K562 (cell line): ENCODE measurements around the gene HK2. TPM values are rescaled to one million over a fixed set of nuclear protein-coding genes. Genes with fewer than 3 reads are reported as not detected.

Experiments used
- ATAC-seq: fragments of 200-7000 bp; cut with Tn5 transposase; 3 replicates; pipeline ENCODE4 v1.9.1; 2020; ENCODE audit warnings: moderate library complexity
- BruUV-seq: library from RNA; stranded (reverse); fragments of 400-500 nt; replicated peaks from 2 replicates; lab custom pipeline; 2021; lab: Mats Ljungman, UMichigan
- CTCF ChIA-PET: fragments of 300-600 bp; formaldehyde crosslinking; extraction: SDS; loops from one replicate; lab custom pipeline; 2021; ENCODE audit warnings: low intra/inter-chr PET ratio; lab: Yijun Ruan, JAX
- POLR2A ChIA-PET: fragments of 300-600, 350-650 bp; sonication (Branson Sonifier 250); formaldehyde crosslinking; extraction: SDS; loops from one replicate; lab custom pipeline; 2021; ENCODE audit warnings: antibody characterized with exemption, inconsistent platforms; lab: Yijun Ruan, JAX
- DNase-seq, 4 experiments: peaks; one replicate each; pipeline versions ENCODE4 v3.0.0 to v3.0.0-alpha.2; 2011 to 2018; ENCODE audit warnings: low spot score in 3 of 4, mixed read lengths in 3 of 4; ENCODE audit errors: extremely low read depth in 1 of 4
- FAIRE-seq: peaks from 2 replicates; lab custom pipeline; 2011; peaks lifted over from hg19 to GRCh38; lab: Jason Lieb, UNC
- H2AFZ ChIP-seq: 2 replicates; pipeline ENCODE4 v1.6.0; 2011; ENCODE audit warnings: low read depth, low read length, control low read depth, inconsistent platforms
- H3K27ac ChIP-seq: fragments of 200-600 bp; 3 replicates; pipeline ENCODE4 v1.8.0; 2011; ENCODE audit warnings: low read depth, mild to moderate bottlenecking, control low read depth, inconsistent platforms, low read length, moderate library complexity, mixed read lengths; ENCODE audit errors: extremely low read depth
- H3K27me3 ChIP-seq, 2 experiments: fragments of 300-600 bp in 1 of 2; 2 replicates in 1 of 2; 3 replicates in 1 of 2; pipeline versions ENCODE4 v1.6.0 to v1.8.0; 2011; ENCODE audit warnings: inconsistent platforms in 2 of 2, low read length in 2 of 2, mild to moderate bottlenecking in 1 of 2, mixed read lengths in 1 of 2, moderate library complexity in 1 of 2; ENCODE audit not compliant: control insufficient read depth in 2 of 2, insufficient read depth in 2 of 2
- H3K36me3 ChIP-seq: fragments of 300-600 bp; 3 replicates; pipeline ENCODE4 v1.8.0; 2011; ENCODE audit warnings: mild to moderate bottlenecking, low read length, inconsistent platforms; ENCODE audit not compliant: control insufficient read depth, insufficient read depth
- H3K4me1 ChIP-seq, 2 experiments: fragments of 200-600 bp in 1 of 2; replicated peaks in 1 of 2; 2 replicates in 1 of 2; 3 replicates in 1 of 2; pipeline versions ENCODE4 v1.5.1 to v1.8.0; 2011; ENCODE audit warnings: inconsistent platforms in 2 of 2, low read length in 2 of 2, mild to moderate bottlenecking in 1 of 2, mixed read lengths in 1 of 2, moderate library complexity in 1 of 2; ENCODE audit not compliant: control insufficient read depth in 2 of 2, insufficient read depth in 2 of 2
- H3K4me2 ChIP-seq: 2 replicates; pipeline ENCODE4 v1.6.1; 2011; ENCODE audit warnings: low read length, control low read depth, inconsistent platforms, mixed read lengths; ENCODE audit not compliant: insufficient read depth
- H3K4me3 ChIP-seq: fragments of 200-600 bp; sonication (generic), shearing (Covaris generic); 2 replicates; pipeline ENCODE4 v1.5.1; 2016; ENCODE audit warnings: control low read depth, inconsistent platforms
- H3K79me2 ChIP-seq: fragments of 200-600 bp; 3 replicates; pipeline ENCODE4 v1.8.0; 2011; ENCODE audit warnings: low read length, inconsistent platforms; ENCODE audit not compliant: control insufficient read depth, insufficient read depth
- H3K9ac ChIP-seq, 2 experiments: 2 replicates each; pipeline versions ENCODE4 v1.6.0 to v1.6.1; 2011; ENCODE audit warnings: low read depth in 2 of 2, low read length in 2 of 2, control low read depth in 1 of 2, inconsistent platforms in 1 of 2, mild to moderate bottlenecking in 1 of 2, mixed read lengths in 1 of 2; ENCODE audit not compliant: insufficient read depth in 1 of 2
- H3K9me1 ChIP-seq: one replicate; pipeline ENCODE4 v1.6.0; 2011; ENCODE audit warnings: inconsistent platforms, mild to moderate bottlenecking, low read length, moderate library complexity; ENCODE audit not compliant: control insufficient read depth, insufficient read depth
- H3K9me3 ChIP-seq: replicated peaks from 2 replicates; pipeline ENCODE4 v1.5.1; 2011; ENCODE audit warnings: low read depth, low read length, inconsistent platforms; ENCODE audit not compliant: control insufficient read depth, insufficient read depth
- H4K20me1 ChIP-seq: replicated peaks from 2 replicates; pipeline ENCODE4 v1.6.1; 2011; ENCODE audit warnings: low read length, inconsistent platforms, mixed read lengths; ENCODE audit not compliant: control insufficient read depth, insufficient read depth
- ARID2 ChIP-seq: fragments of 450-650 bp; IDR thresholded peaks from 2 replicates; pipeline ENCODE4 v1.6.1; 2017; ENCODE audit warnings: antibody characterized with exemption, mild to moderate bottlenecking
- BRD4 ChIP-seq: fragments of 200-600 bp; sonication (generic); IDR thresholded peaks from 2 replicates; pipeline ENCODE4 v1.6.1; 2017; ENCODE audit warnings: inconsistent platforms
- CBX2 ChIP-seq: fragments of 200-600 bp; sonication (generic); IDR thresholded peaks from one replicate; pipeline ENCODE4 v1.6.1; 2012; ENCODE audit warnings: mild to moderate bottlenecking, low read length, inconsistent platforms; ENCODE audit not compliant: insufficient read depth, poor library complexity, severe bottlenecking
- CHCHD3 ChIP-seq: fragments of 250-450 bp; sonication (Bioruptor Pico); IDR thresholded peaks from 2 replicates; pipeline ENCODE4 v2.1.2; 2022; ENCODE audit warnings: mild to moderate bottlenecking
- E2F4 ChIP-seq: sonication (generic); formaldehyde crosslinking; IDR thresholded peaks from 2 replicates; pipeline ENCODE4 v1.8.0; 2022; ENCODE audit warnings: mild to moderate bottlenecking, low read depth, missing genetic modification reagents
- EP400 ChIP-seq: fragments of 450-650 bp; IDR thresholded peaks from 2 replicates; pipeline ENCODE4 v1.6.1; 2017; ENCODE audit warnings: antibody characterized with exemption, mild to moderate bottlenecking, moderate library complexity
- ETS1 ChIP-seq: conservative IDR thresholded peaks from 2 replicates; pipeline ENCODE4 v1.6.1; 2011; ENCODE audit warnings: low read depth, mild to moderate bottlenecking, low read length; ENCODE audit not compliant: control insufficient read depth
- HNRNPK ChIP-seq: fragments of 200-400 bp; formaldehyde crosslinking; IDR thresholded peaks from one replicate; pipeline ENCODE4 v1.6.1; 2018; ENCODE audit warnings: mild to moderate bottlenecking, low read depth, low read length; ENCODE audit not compliant: poor library complexity, severe bottlenecking
- KAT8 ChIP-seq: fragments of 450-650 bp; IDR thresholded peaks from 2 replicates; pipeline ENCODE4 v1.6.1; 2016; ENCODE audit warnings: low read depth, mild to moderate bottlenecking
- KLF6 ChIP-seq: fragments of 250-450 bp; sonication (Bioruptor Pico); IDR thresholded peaks from 2 replicates; pipeline ENCODE4 v1.4.0; 2020; ENCODE audit warnings: mild to moderate bottlenecking, moderate library complexity, borderline replicate concordance
- MEF2D ChIP-seq: conservative IDR thresholded peaks from 2 replicates; pipeline ENCODE4 v1.6.1; 2016; ENCODE audit warnings: low read depth, missing genetic modification characterization, missing compliant biosample characterization
- ZFP1 ChIP-seq: fragments of 450-650 bp; formaldehyde crosslinking; IDR thresholded peaks from 2 replicates; pipeline ENCODE4 v1.4.0; 2020; ENCODE audit warnings: mild to moderate bottlenecking, mixed read lengths
- ZKSCAN1 ChIP-seq: fragments of 150-350 bp; IDR thresholded peaks from 2 replicates; pipeline ENCODE4 v1.6.1; 2016; ENCODE audit warnings: low read depth, low read length
- ZNF253 ChIP-seq: fragments of 250-450 bp; sonication (Bioruptor Pico); conservative IDR thresholded peaks from 2 replicates; pipeline ENCODE4 v1.6.1; 2021; ENCODE audit warnings: mild to moderate bottlenecking
- ZNF507 ChIP-seq: conservative IDR thresholded peaks from 2 replicates; pipeline ENCODE4 v1.6.1; 2017; ENCODE audit warnings: missing genetic modification characterization, missing compliant biosample characterization
- WGBS: fragments of 100-300 bp; shearing (Covaris generic); methylation state at CpG from one replicate; pipeline ENCODE4 v1.1.6; 2016; ENCODE audit warnings: low coverage, mixed read lengths; ENCODE audit not compliant: insufficient coverage; ENCODE audit errors: missing lambda C conversion rate; 5-methylcytosine and 5-hydroxymethylcytosine counted together
- in situ Hi-C: fragments of 300-500 bp; cut with MboI; formaldehyde crosslinking; loops from 4 replicates; pipeline ENCODE4 v1.15.0; 2018; ENCODE audit warnings: inconsistent platforms, mixed read lengths
- intact Hi-C: fragments of 100-400 bp; cut with micrococcal nuclease; formaldehyde crosslinking; loops from 2 replicates; pipeline ENCODE4 v1.14.2; 2022
- polyA plus RNA-seq, 8 experiments: library from polyadenylated mRNA; depleted of rRNA in 4 of 8; stranded (reverse) in 5 of 8; unstranded in 3 of 8; fragments of >200 nt; fragmentation: Nextera tagmentation in 2 of 8; fragmentation: Illumina TruSeq in 1 of 8; extraction: Ambion mirVana in 2 of 8; extraction: Trizol in 1 of 8; gene quantifications; 2 replicates each; pipeline versions ENCODE4 v1.2.1 to v1.2.3, GENCODE V29; 2011 to 2014; ENCODE audit warnings: inconsistent platforms in 1 of 8, missing spikeins in 1 of 8
- total RNA-seq, 7 experiments: library from RNA; depleted of rRNA in 6 of 7; stranded (reverse); fragments of >200 nt in 6 of 7; fragmentation: Illumina TruSeq in 2 of 7; extraction: Trizol in 2 of 7; gene quantifications; 2 replicates each; pipeline versions ENCODE4 v1.2.1 to v1.2.3, GENCODE V29; 2011 to 2021; ENCODE audit warnings: low replicate concordance in 1 of 7
- TF ChIP-seq, protein P1 (sequence below): fragments of 450-650 bp; IDR thresholded peaks from 2 replicates; pipeline ENCODE4 v1.6.1; 2018; ENCODE audit not compliant: partially characterized antibody
- TF ChIP-seq, protein P2 (sequence below): fragments of 450-650 bp; formaldehyde crosslinking; IDR thresholded peaks from 2 replicates; pipeline ENCODE4 v1.4.0; 2020; ENCODE audit warnings: mild to moderate bottlenecking, moderate library complexity

The HK2 gene
- total and polyA plus RNA-seq, 9 of the 15 experiments (the other 6 are each of a cell fraction or from before 2014, with no cell fraction given) = 4.7 to 56.0 (median 19.9) TPM

DNA sequence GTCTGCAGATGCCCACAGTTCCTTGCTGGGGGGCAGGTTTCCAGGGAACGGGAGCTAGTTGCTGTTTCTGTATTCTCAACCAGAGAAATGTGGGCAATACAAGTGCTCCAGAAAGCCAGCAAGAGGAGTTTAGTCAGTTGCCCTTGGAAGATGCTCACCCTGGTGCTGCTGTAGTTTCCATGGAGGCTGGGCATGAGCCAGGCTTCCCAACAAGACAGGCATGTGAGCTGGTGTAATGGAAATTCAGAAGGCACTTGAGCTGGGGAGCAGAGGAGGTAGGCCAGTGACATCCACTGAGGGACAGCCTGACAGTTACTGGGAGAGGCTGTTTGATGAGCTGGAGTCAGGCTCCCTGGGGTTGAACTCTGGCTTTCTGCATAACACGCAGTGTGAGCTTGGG, 7.7 kb downstream of the HK2 start:
- intact Hi-C loops = no loop called here
- no peak overlapping the region for H3K27ac ChIP-seq
- ATAC-seq (no peak), DNase-seq (no peak), FAIRE-seq (no peak)
- peaks cover 58% of the 10 kb centered on the region; the same call in 2 of the 3 replicates for H3K36me3 ChIP-seq
- ChIA-PET POLR2A (interaction anchor here (0.6 kb wide), 1 partner anchor 252 kb away, joined by 3 read pairs; no protein-coding TSS in a partner anchor), CTCF (no interaction called here)
- H3K27me3 ChIP-seq = no peaks in the 10 kb centered on the region
- 100% methylated on average over 2 of the region's 2 CpGs for WGBS
- H3K4me2 ChIP-seq = no peak overlapping the region
- H3K9me1 ChIP-seq = peaks cover 31% of the 10 kb centered on the region
- in situ Hi-C loops = no loop called here
- peaks cover 20 to 48% of the 10 kb centered on the region in 2 experiments for H3K4me1 ChIP-seq
- H2AFZ ChIP-seq = no peak overlapping the region
- H4K20me1 ChIP-seq = peaks cover 64% of the 10 kb centered on the region
- BruUV-seq = no TSS peak
- H3K4me3 ChIP-seq = no peak overlapping the region
- no peaks in the 10 kb centered on the region for H3K9me3 ChIP-seq
- H3K79me2 ChIP-seq = peaks cover 94% of the 10 kb centered on the region
- peak overlapping the region in 1 of 2 experiments; percentile 29; a peak in 1 of 4 replicates for H3K9ac ChIP-seq
- no peak for TF ChIP-seq HNRNPK
- TF ChIP-seq KAT8 = no peak
- no peak for TF ChIP-seq ZKSCAN1
- TF ChIP-seq ZNF507 (tag) = no peak
- no peak for TF ChIP-seq ZFP1 (CRISPR knock-in tag)
- TF ChIP-seq, protein P1, sequence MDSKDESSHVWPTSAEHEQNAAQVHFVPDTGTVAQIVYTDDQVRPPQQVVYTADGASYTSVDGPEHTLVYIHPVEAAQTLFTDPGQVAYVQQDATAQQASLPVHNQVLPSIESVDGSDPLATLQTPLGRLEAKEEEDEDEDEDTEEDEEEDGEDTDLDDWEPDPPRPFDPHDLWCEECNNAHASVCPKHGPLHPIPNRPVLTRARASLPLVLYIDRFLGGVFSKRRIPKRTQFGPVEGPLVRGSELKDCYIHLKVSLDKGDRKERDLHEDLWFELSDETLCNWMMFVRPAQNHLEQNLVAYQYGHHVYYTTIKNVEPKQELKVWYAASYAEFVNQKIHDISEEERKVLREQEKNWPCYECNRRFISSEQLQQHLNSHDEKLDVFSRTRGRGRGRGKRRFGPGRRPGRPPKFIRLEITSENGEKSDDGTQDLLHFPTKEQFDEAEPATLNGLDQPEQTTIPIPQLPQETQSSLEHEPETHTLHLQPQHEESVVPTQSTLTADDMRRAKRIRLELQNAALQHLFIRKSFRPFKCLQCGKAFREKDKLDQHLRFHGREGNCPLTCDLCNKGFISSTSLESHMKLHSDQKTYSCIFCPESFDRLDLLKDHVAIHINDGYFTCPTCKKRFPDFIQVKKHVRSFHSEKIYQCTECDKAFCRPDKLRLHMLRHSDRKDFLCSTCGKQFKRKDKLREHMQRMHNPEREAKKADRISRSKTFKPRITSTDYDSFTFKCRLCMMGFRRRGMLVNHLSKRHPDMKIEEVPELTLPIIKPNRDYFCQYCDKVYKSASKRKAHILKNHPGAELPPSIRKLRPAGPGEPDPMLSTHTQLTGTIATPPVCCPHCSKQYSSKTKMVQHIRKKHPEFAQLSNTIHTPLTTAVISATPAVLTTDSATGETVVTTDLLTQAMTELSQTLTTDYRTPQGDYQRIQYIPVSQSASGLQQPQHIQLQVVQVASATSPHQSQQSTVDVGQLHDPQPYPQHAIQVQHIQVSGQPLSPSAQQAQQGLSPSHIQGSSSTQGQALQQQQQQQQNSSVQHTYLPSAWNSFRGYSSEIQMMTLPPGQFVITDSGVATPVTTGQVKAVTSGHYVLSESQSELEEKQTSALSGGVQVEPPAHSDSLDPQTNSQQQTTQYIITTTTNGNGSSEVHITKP = no peak
- TF ChIP-seq ZNF253 (CRISPR knock-in tag) = no peak
- no peak for TF ChIP-seq EP400
- no peak for TF ChIP-seq ARID2
- TF ChIP-seq E2F4 (CRISPR knock-in tag) = no peak
- TF ChIP-seq, protein P2, sequence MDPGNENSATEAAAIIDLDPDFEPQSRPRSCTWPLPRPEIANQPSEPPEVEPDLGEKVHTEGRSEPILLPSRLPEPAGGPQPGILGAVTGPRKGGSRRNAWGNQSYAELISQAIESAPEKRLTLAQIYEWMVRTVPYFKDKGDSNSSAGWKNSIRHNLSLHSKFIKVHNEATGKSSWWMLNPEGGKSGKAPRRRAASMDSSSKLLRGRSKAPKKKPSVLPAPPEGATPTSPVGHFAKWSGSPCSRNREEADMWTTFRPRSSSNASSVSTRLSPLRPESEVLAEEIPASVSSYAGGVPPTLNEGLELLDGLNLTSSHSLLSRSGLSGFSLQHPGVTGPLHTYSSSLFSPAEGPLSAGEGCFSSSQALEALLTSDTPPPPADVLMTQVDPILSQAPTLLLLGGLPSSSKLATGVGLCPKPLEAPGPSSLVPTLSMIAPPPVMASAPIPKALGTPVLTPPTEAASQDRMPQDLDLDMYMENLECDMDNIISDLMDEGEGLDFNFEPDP = no peak
- no peak for TF ChIP-seq KLF6 (CRISPR knock-in tag)
- TF ChIP-seq ETS1 = no peak
- no peak for TF ChIP-seq BRD4
- no peak for TF ChIP-seq CHCHD3 (CRISPR knock-in tag)
- TF ChIP-seq MEF2D = no peak
- no peak for TF ChIP-seq CBX2
